ENCODE data around the gene FHL1. TPM values are rescaled to one million over a fixed set of nuclear protein-coding genes. Genes with fewer than 3 reads are reported as not detected.
"Not testable (repeated sequence)": the region's sequence is repeated elsewhere in the genome, so short reads cannot be mapped to it uniquely, and the experiment has no call there.

Gene FHL1
- polyA plus RNA-seq, 1 donor, result 1,936 TPM

GRCh38 chrX:136209016-136209738 is 61.8 kb downstream of the FHL1 start:
- DNase-seq (ENCODE audit: low read depth), result no peak

GRCh38 chrX:136209751-136210150 is 62.4 kb downstream of the FHL1 start:
- no peak for DNase-seq (ENCODE audit: low read depth)

DNA sequence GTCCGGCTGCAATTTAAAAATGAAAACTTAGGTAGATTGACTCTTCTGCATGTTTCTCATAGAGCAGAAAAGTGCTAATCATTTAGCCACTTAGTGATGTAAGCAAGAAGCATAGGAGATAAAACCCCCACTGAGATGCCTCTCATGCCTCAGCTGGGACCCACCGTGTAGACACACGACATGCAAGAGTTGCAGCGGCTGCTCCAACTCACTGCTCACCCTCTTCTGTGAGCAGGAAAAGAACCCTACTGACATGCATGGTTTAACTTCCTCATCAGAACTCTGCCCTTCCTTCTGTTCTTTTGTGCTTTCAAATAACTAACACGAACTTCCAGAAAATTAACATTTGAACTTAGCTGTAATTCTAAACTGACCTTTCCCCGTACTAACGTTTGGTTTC is 62.9 kb downstream of the FHL1 start:
- DNase-seq (ENCODE audit: low read depth), result no peak

DNA sequence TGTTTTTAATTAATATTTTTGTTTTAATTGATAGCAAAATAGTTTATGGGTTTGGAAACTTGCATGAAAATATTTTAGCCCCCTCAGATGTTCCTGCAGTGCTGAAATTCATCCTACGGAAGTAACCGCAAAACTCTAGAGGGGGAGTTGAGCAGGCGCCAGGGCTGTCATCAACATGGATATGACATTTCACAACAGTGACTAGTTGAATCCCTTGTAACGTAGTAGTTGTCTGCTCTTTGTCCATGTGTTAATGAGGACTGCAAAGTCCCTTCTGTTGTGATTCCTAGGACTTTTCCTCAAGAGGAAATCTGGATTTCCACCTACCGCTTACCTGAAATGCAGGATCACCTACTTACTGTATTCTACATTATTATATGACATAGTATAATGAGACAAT is 63.5 kb downstream of the FHL1 start:
- no peak for DNase-seq (ENCODE audit: low read depth)

DNA sequence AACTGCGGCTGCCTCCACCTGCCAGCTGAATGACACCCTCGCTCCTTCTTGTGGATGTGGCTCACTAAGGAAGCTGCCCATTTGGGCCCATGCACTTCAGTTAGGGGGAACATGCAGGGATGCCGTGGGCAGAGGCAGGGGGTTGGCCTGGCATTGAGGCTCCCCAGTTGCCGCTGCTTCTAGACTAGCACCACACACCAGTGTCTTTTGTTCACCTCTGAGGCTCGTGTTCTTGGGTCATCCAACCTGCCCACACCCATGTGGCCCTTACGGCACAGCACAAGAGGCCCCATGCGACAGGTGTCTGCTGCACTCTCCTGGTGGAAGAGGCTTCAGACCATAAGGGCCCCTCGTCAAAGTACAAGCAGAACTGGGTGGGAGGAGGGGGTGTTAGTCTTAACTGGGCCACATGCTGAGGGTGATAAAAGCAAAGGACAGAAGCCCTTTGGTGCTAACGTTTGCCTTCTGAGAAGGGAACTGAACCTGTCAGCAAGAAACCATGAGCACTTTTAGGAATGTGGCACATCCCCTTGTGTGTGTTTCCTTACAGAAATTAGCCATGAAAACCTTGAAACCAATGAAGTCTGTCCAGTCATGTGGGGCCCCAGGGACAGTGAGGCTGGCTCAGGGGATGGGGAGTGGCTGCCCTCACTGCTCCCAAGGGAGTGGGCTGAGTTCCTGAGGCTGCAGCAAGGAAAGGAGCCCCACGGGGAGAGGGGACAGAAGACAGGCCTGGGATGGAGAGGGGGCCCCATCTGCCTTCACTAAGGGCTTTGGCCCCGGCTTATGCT is 64.6 kb downstream of the FHL1 start:
- DNase-seq (ENCODE audit: low read depth), result no peak

GRCh38 chrX:136212557-136213111 is 65.3 kb downstream of the FHL1 start:
- DNase-seq (ENCODE audit: low read depth), result no peak

DNA sequence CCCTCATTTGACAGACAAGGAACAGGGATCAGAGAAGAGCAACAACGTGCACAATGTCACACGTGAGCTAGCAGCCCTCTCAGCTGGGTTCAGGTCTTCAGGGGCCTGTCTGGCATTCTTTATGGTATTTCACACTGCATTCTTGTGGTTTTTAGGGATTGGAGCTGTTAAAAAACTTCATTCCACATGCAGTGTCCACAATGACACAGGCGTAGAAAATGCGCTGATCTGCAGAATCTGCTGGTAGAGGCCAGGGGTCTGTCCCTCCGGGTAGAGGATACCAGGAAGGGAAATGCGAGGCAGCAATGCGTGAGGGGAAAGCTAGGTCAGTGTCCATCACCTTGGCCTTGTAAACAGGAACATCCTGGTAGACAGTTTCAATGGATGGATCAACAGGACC is 67.2 kb downstream of the FHL1 start:
- no peak for DNase-seq (ENCODE audit: low read depth)

DNA sequence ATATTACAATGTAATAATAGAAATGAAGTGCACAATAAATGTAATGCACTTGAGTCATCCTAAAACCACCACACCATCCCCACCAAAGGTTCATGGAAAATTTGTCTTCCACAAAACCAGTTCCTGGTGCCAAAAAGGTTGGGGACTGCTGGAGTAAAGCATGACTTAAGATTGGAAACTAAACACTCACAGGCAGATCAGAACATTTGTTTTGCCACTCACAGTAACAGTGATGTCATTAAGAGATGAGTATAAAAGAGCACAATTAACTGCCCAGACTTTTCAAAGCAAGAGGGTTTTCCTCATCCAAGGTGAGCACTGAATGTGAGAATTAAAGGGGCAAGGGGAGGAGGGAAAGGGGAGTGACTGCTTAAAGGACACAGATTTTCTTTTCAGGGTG is 68.2 kb downstream of the FHL1 start:
- DNase-seq (ENCODE audit: low read depth), result no peak

GRCh38 chrX:136219893-136220292 is 72.6 kb downstream of the FHL1 start:
- no peak for DNase-seq (ENCODE audit: low read depth)

DNA sequence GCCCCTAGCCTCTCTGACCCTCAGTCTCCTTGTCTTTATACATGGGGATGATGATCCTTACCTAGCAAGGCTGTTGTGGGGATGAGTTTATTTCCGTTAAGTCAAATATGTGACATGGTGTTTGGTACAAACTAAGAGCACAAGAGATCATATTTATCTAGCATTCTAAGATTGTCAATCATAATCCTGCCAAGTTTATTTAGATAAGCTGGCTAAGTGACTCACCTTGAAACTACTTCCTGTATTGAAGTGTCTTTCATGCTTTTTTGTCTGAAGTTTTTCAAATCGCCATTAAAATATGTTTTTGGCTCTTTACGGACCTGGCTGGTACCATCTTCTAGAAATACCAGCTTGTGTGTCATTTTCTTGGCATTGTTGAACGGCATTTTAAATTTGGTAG is 73.2 kb downstream of the FHL1 start:
- DNase-seq (ENCODE audit: low read depth), result no peak

DNA sequence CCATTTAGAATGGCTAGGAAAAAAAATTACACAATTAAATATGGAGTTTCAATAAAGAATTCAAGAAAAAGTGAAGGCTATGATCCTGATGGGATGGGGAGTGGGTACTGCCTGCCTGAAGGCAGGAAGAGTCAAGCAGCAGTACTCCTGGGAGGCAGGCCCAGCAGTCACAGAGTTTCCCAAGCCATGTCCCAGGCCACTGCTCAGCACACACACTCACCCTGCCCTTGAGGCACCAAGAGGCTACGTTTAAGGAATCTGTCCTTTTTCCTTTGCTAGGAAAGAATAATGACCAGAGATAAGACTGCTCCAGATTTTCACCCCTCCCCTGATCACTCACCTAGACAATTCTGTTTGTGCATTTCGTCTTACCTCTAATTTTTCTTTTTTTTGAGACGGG is 73.6 kb downstream of the FHL1 start:
- no peak for DNase-seq (ENCODE audit: low read depth)

DNA sequence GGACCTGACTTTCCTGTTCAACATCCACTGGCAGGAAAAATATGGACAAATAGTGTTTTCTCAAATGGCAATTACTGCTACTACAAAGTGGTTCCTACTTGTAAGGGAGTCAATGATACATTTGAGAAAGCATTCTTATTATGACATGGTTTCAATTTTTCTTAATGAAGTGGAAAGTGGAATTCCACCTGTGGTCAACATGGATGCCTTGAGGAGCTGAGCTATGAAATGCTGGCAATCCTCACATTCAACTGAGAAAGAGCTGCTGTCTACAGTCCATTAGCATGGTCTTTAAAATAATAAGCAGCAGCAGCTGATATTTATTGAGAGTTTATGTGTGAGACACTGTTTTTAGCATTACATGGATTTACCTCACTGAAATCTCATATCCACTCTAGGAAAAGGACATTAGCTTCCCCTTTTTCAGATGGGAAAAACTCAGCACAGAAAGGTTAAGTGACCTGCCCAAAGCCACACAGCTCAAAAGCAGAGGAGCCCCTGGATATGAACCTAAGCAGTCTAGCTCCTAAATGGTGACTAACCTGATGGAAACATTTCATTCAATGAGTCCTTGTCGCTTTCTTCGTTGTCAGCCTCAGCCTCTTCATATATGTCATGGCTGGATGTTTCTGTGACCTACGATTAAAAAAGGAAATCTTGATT is 74.6 kb downstream of the FHL1 start:
- DNase-seq (ENCODE audit: low read depth), result no peak

DNA sequence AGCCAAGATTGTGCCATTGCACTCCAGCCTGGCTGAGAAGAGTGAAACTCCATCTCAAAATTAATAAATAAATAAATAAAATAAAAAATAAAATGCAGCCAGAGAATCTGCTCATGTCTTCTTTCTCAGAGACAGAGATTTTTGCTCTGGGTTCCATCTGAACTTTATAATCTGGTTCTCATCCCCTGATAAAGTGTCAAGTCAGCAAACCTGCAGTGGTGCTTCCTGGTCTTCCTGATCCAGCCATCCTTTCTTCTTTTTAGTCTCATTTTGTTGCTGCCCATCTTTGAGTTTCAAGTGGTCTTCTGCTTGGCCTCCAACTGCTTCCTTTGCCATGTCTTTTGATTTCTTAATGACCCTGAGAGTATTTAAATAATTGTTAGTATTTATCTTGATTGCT is 79.7 kb downstream of the FHL1 start:
- no peak for DNase-seq (ENCODE audit: low read depth)

GRCh38 chrX:136227948-136228838 is 80.9 kb downstream of the FHL1 start:
- DNase-seq (ENCODE audit: low read depth), result no peak

DNA sequence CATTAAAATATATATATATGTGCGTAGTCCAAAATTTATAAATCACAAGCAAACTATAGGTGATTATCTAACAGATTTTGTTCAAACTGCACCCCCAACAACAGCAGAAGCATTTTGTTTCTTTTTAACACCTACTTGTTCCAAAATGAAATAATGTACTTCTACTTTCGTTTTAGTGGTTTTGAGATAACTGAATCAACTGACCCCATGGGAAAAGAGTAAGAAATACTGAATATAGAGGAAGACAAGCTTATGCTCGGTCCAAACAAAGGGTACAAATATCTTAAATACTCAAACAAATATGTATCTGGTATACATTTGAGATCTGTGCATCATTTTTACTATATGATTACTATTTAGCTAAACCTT is 81.5 kb downstream of the FHL1 start:
- no peak for DNase-seq (ENCODE audit: low read depth)

DNA sequence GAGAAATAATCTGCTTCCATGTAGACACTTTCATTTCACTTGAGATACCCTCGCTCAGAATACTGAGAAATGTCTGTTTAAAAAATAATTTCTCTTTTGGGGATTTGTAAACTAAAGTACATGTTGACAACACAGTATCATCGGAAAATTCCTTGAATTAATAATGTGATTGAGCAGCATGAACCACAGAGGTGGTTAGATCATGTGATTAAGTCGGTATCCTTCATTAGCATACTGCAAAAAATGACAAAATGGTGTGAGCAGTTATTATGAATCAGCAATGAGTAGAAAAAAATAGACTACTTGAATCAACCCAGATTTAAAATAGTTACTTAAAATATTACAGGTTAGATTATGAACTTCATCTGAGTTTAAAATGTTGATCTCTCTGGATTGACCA is 89.7 kb downstream of the FHL1 start:
- no peak for DNase-seq (ENCODE audit: low read depth)

GRCh38 chrX:136237849-136238248 is 90.5 kb downstream of the FHL1 start:
- not testable (repeated sequence) for DNase-seq (ENCODE audit: low read depth)

GRCh38 chrX:136246201-136246600 is 98.9 kb downstream of the FHL1 start:
- no peak for DNase-seq (ENCODE audit: low read depth)

- DNase-seq (ENCODE audit: low read depth), result no peak
Observed at GRCh38 chrX:136250191-136251040, 103.1 kb downstream of the FHL1 start.
